22Rv1 (cell line): ENCODE data around the gene USP38.

ENCODE experiments used
- CTCF ChIP-seq: fragments of 450-650 bp; IDR thresholded peaks from 2 replicates; pipeline ENCODE4 v1.5.1; 2017; ENCODE audit warnings: mild to moderate bottlenecking
- ZFX ChIP-seq: fragments of 450-650 bp; IDR thresholded peaks from 2 replicates; pipeline ENCODE4 v1.6.1; 2017; ENCODE audit warnings: antibody characterized with exemption, borderline replicate concordance

DNA sequence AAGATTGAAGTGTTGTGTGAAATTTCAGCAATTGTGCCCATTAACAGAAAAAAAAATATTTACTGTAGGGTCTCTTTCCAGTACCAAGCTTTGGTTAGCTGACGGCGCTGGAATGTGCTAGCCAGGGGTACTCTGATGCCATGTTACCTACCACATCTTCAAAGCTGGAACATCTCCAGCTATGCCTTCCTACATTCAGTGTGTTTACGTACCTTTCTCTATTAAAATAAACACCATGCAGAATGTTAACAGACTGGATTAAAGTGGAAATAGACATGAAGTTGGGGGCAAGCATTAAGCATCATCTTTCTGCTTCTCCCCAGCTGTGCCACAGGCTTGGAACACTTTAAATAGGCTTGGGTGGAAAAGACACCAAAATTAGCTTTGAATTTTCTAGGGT is 65.9 kb downstream of the USP38 start:
- no peak for TF ChIP-seq CTCF
- TF ChIP-seq ZFX, result no peak
